Mucosa of gallbladder (tissue), 1 donor: ENCODE measurements around the gene ANO1. TPM values are rescaled to one million over a fixed set of nuclear protein-coding genes. Genes with fewer than 3 reads are reported as not detected.

Experiments
- DNase-seq: peaks from one replicate; pipeline ENCODE4 v3.0.0-alpha.2; 2020; ENCODE audit warnings: low spot score
- total RNA-seq: library from RNA; stranded (reverse); gene quantifications from one replicate; pipeline ENCODE4 v1.2.1, GENCODE V29; 2021
- donor health status: DM: no; HTN: no; CAD: no.

ANO1 gene
- total RNA-seq, 1 donor from 2014 or later = 228 TPM

DNA sequence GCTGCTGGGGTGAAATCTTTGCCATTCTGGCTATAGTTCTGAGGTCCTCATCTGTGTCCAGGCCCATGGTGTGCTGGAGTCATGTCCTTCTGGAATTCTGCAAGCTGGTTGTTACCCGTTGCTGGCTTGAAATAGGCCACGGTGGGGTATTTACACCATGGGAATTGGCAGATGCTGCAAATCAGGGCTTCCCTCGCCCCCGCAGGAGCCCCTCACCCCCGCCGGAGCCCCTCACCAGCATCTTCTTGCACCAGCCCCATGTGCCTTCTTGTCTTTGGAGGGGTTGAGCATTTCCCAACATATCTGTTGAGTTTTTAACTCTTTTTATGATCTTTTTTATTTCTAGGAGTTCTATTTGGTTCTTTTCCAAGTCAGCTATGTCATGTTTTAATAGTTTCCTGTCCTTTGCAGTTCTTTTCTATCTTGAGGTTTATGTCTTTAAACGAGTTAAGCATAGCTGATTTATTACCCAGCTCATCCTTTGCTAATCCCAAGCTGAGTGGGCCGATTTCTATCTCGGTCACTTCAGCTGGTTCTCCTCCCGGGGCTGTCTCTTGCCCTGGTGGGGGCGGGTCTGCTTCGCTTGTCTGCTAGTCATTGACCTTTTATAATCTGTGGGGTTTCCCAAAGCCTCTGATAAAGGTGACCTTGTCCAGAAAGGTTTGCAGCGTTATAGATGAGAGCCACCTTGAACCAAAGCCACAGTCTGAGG is 17.6 kb downstream of the ANO1 start:
- DNase-seq = no peak

- no peak for DNase-seq
These were observed 19.9 kb downstream of the ANO1 start for GRCh38 chr11:70097783-70098563.

DNA sequence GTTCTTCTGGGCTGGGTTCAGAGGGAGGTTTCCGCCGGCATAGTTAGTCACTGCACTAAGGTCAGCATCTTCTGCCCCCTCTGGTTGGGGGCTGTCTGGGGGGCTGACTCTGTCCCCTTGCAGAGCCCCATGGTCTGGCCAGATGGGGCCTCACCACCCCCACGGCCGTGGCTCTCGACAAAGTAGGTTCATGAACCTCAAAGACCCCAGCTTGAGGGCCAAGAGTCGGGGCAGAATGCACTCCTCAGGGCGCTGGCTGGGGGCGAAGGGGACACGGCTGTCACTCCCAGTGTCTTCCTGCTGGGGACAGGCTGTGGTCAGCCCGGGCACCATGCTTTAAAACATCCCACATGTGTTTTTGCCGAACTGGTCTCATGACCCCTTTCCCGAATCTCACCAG is 20.8 kb downstream of the ANO1 start:
- DNase-seq = no peak

- no peak for DNase-seq
These were observed 21.6 kb downstream of the ANO1 start for GRCh38 chr11:70099578-70100279.

GRCh38 chr11:70100280-70100603 is 22.1 kb downstream of the ANO1 start:
- no peak for DNase-seq

DNA sequence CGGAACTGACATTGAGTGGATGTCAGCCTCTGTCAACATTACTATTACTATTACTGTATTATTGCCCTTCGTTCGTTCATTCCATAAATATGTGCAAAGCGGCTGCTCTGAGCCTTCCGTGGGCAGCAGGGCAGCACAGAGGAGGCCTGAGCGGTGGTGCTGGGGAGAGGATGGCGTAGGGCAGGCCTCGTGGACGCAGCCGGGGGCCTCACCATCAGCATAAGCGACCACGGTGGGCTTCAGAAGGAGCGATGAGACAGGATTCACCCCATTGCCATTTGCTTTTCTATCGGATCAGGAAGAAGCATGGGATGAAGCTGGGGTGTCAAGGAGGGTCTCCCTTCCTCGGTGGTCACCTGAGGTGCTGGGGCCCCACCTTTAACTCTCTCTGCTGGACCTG is 22.7 kb downstream of the ANO1 start:
- DNase-seq = no peak

- no peak for DNase-seq
These were observed 25.3 kb downstream of the ANO1 start for GRCh38 chr11:70103256-70103975.

DNA sequence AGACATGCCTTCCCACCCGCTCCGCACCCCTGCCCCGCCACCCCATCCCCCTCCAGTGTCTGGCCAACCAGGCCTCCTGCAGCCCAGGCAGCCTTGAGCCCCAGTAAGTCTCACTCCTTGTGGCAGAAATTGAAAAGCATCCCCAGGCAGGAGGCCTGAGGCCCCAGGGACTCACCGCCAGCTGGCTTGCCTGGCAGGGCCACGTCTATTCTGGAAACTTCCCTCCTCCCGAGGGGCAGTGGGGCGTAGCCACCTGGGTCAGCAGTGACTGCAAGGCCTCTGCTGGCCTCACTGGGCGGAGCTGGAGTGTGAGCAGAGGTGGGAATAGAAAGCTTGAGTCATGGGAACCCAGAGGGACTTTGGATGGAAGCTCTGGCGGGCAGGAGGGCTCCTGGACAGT is 26.3 kb downstream of the ANO1 start:
- DNase-seq = no peak

DNA sequence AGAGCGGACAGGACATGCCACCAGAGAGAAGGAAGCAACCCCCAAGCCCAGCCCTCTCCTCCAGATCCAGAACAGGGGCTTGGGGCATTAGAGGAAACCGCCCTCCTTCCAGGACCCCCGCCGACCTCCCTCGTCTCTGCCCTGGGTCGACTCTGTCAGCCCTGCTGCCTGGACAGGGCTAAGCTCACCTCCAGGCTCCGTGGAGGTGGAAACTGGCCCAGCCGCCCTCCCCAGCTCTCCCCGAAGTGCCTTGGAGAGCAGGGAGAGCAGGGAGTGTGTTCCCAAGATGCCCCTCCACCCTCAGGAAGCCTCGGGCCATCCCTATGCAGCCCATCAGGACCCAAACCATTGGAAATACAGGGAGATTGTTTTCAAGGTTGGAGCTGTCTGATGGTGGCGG is 26.8 kb downstream of the ANO1 start:
- DNase-seq = no peak

DNA sequence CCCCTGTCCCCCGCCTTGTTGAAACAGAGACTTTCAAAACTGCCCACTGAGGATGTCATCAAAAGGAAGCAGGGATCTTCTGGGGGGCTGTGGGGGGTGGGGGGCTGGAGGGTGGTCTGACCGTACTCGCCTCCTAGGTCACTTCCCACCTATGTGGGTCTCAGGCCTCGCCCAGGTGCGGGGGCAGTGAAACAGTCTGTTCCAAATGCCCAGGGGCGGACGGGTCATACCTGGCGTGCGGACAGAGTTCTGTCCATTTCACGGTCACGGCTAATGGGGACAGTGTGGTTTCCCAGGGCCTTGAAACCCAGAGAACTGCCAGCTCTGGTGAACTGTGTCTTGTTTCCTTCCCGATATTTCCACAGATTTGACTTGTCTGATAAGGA is 27.2 kb downstream of the ANO1 start:
- no peak for DNase-seq

DNA sequence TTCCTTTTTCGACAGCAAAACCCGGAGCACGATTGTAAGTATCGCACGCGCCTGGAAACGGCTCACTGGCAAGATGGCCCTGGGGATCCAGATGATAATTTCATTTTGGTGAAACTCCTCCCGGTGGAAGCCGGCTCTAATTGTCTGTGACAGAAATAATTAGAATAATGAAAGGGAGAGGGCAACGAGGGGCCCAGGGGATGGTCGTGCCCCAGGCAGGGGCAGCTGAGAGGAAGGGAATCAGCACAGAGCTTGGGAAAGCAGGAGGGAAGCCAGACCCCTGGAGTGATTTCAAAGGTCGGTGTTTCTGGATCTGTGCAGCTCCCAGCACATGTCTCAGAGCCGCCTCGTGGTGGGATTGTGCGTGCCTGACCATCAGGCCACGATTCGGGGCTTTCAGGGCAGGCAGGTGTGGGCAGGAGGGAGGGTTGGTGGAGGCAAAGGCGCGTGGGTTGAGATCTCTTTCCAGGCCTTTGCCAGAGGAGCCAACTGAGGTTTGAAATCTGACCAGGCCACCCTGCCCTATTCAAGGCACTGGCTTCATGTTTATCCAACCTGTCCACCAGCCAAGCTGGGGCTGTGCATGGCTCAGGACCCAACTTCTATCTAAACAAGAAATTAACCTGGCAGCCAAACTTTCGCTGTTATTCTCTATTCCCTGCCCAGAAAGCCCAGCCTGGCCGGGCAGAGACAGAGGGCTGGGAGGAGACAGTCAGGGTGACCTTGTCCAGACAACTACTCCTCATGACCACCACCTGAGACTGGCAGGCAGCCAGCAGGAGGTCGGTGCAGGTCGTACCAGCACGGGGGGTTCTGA is 27.8 kb downstream of the ANO1 start:
- no peak for DNase-seq

GRCh38 chr11:70106757-70107156 is 28.6 kb downstream of the ANO1 start:
- DNase-seq = no peak

GRCh38 chr11:70107191-70107590 is 29.1 kb downstream of the ANO1 start:
- DNase-seq = no peak

DNA sequence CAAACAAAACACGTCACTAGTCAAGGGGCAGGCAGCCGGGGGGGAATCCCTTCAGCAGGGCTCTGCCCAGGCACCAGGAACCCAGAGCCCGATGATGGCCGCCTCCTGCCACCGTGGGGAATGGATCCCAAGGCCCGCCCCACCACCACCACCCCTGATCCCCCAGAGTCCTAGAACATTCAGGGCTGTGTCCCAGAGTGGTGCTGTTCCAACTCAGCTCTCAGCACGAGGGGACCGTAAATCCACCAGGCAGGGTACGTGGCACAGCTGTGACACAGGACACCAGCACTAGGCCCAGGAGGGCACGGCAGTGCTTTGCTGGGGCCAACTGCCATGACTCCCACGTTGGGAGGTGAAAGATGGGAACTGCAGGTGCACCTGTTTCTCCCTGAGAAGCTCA is 29.6 kb downstream of the ANO1 start:
- DNase-seq = no peak

GRCh38 chr11:70108250-70108649 is 30.1 kb downstream of the ANO1 start:
- DNase-seq = no peak

DNA sequence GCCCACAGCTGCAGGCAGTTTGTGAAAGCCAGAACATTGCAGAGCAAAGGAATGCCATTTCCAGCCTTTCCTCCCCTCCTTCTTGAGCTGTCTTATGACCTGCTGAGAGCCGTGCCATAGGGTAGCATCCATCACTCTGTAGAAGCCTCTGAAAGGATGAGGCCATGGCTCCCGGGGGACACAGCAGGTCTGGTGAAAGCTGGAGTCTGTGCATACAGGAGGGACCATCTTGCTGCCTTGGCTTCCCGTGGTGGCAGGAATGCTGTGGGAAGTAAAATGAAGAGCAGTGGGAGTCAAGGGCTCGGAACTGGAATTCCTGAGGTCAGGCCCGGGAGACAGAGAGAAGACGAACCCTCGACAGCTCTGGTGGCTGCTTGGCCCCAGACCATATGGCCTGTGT is 30.9 kb downstream of the ANO1 start:
- DNase-seq = no peak

- DNase-seq = no peak
These were observed 31.8 kb downstream of the ANO1 start for GRCh38 chr11:70109903-70110302.

DNA sequence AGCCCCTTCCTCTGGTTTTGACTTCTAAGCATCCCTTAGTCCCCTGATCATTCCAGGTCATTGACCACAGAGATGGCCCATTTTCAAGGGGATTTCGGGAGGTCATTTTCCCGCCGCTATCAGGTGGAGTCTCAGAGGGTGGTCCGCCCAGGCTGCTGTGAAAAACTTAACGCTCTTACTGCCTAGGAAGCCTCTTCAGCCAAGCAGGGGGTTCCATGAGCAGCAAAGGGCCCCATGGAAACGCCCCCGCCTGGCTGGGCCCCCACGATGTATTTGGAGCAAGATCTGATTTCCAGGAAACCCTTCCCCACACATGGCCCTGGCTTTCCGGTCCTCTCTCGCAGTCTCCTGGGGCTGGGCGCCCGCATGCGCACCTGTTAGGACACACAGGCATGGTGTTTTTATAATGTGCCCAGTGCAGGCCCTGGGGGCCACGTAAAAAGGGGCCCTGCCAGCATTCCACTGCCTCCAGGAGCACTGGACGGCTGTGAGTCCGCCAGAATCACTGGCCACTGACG is 32.5 kb downstream of the ANO1 start:
- DNase-seq = no peak

- DNase-seq = peak; percentile 22
These were observed 33.3 kb downstream of the ANO1 start for GRCh38 chr11:70111269-70112016.

GRCh38 chr11:70112017-70112434 is 33.9 kb downstream of the ANO1 start:
- DNase-seq = no peak
